22Rv1 (cell line): ENCODE data around the gene CTNND2.

ENCODE experiments used
- ZFX ChIP-seq: fragments of 450-650 bp; IDR thresholded peaks from 2 replicates; pipeline ENCODE4 v1.6.1; 2017; ENCODE audit warnings: antibody characterized with exemption, borderline replicate concordance
- TF ChIP-seq, protein P1 (sequence below): fragments of 450-650 bp; IDR thresholded peaks from 2 replicates; pipeline ENCODE4 v1.5.1; 2017; ENCODE audit warnings: mild to moderate bottlenecking

DNA sequence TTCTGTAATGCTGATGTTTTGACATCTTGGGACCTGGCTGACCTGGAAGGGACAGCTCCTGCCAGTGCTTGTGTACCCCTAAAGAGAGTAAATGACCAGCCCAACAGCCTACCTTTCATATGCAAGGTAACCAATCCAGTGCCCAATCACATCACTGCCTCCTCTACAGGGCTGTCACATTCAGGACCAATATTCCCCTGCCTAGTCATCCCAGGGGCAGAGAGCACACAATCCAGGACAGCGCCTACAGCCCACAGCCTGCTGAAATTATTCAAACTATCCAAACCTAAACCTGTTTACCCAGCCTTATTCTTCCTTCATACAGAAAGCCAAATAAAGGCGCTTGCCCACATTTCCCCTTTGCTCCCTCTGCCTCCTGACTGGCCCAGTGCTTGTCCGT lies 284.1 kb downstream of the CTNND2 start:
- TF ChIP-seq, protein P1, sequence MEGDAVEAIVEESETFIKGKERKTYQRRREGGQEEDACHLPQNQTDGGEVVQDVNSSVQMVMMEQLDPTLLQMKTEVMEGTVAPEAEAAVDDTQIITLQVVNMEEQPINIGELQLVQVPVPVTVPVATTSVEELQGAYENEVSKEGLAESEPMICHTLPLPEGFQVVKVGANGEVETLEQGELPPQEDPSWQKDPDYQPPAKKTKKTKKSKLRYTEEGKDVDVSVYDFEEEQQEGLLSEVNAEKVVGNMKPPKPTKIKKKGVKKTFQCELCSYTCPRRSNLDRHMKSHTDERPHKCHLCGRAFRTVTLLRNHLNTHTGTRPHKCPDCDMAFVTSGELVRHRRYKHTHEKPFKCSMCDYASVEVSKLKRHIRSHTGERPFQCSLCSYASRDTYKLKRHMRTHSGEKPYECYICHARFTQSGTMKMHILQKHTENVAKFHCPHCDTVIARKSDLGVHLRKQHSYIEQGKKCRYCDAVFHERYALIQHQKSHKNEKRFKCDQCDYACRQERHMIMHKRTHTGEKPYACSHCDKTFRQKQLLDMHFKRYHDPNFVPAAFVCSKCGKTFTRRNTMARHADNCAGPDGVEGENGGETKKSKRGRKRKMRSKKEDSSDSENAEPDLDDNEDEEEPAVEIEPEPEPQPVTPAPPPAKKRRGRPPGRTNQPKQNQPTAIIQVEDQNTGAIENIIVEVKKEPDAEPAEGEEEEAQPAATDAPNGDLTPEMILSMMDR, result no peak
- TF ChIP-seq ZFX, result no peak
